Activated CD4-positive, alpha-beta T cell treated with anti-CD3 and anti-CD28 coated beads for 4 hours (primary cell): ENCODE results near the gene NFAM1.

ENCODE experiments used
- DNase-seq, 2 donors: peaks; one replicate each; pipeline ENCODE4 v3.0.0-alpha.2; 2020

Gene NFAM1, protein sequence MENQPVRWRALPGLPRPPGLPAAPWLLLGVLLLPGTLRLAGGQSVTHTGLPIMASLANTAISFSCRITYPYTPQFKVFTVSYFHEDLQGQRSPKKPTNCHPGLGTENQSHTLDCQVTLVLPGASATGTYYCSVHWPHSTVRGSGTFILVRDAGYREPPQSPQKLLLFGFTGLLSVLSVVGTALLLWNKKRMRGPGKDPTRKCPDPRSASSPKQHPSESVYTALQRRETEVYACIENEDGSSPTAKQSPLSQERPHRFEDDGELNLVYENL

DNA sequence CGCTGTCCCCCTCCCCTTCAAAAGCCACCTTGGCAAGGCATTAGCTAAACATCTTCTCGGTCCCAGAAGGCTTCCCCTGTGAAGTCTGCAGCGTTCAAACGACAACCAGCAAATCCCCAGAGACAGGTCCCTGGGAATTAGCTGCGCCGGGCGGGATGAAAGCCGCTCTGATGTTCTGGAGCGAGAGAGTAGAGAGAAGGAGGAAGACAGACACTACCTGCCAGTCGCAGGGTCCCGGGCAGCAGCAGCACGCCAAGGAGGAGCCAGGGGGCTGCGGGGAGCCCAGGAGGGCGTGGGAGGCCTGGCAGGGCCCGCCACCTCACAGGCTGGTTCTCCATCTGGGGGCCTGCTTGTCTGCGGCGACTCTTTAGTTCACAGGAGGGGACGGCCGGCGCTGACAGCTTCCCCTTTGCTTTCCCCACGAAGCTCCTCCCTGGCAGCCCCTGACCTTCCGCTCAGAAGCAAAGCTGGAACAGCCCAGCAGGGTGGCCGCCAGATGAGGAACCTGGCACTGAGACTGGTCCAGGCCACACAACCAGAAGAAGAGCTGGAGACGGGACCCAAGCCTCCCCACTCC, at the start of gene NFAM1:
Gene NFAM1, minus strand, starts transcription at position 384 of the 577 bp plus-strand sequence. Its CDS starts 46 bp downstream, at position 338.
- no peak for DNase-seq

- no peak for DNase-seq
Observed at GRCh38 chr22:42475122-42475521, 42.9 kb upstream of the NFAM1 start.

DNA sequence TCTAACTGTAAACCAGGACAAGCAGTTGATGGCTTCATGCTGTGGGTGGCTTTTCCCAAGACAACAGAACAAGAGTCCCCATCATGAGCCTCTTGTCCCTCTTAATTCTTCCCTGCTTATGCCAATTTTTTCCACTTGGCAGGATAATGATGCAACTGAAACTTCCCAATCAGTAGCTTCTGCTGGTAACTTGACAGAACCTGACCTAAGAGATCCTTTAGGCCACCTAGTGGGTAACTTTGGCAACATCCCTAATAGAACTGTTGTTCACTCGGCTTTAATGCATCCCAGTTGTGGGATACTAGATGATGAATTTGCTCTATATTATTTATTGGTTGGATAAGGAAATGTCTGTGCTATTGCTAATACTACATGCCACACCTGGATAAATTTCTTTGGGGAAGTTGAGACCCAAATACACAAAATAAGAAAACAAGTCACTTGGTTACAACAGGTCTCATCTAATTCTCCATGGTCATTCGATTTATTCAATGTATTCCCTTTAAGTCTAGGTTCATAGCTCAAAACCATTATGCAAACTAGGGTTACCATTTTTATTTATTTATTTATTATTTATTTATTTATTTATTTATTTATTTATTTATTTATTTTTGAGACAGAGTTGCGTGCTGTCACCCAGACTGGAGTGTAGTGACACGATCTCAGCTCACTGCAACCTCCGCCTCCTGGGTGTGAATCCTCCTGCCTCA, 41.4 kb upstream of the NFAM1 start:
- peak in 1 of 2 donors; percentile 23 for DNase-seq

DNA sequence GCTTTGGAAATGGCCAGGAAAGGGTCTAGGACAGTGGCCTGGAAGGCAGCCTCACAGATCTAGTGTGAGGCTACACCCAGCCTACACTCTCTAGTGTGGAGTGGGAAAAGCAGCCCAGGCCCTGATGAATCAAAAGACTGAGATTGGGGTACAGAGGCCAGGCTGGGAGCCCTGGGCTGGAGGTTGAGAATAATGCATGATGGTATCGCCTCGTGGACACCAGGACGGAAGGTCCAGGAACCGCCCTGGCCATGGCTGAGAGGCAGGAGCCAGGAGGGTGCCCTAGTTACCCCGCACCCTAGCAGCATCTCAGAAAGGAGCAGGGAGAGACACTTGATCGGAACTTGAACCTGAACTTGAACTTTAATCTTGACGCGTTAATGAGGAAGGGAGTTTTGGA, 40.5 kb upstream of the NFAM1 start:
- no peak for DNase-seq

DNA sequence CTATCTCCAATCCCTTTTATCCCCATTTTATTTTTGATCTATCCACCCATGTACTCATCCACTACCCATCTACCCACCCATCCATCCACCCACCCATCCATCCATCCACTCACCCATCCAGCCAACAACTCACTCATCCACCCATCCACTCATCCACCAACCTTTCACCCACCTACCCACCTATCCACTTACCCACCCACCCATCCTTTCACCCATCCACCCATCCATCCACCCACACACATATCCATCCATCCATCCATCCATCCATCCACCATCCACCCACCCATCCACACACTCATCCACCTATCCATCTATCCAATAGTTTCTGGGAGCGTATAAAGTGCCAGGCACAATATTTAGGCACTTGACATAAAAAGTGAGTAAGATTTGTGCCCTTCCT, 39.2 kb upstream of the NFAM1 start:
- no peak for DNase-seq

GRCh38 chr22:42470366-42471082, 38.3 kb upstream of the NFAM1 start:
- DNase-seq = no peak

- no peak for DNase-seq
Observed at GRCh38 chr22:42468841-42469240, 36.6 kb upstream of the NFAM1 start.

- no peak for DNase-seq
Observed at GRCh38 chr22:42462016-42462415, 29.8 kb upstream of the NFAM1 start.

DNA sequence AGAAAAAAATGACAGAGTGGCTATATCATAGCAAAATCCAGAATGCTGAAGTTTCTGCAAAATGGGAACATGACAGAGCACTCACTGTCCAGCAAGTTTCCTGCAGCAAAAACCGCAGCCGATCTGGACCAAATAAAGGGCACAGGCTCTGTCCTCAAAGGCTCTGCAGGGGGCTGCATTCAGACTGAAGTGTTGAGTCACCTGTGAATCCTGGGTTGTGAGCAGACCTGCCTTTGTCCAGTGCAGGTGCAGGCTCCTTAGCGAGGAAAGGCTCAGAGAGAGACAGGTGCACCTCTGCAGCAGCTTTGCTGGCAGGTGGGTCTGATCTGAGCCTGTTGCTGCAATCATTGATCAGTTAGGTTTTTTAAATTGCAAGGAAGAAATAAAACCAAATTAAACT, 29.3 kb upstream of the NFAM1 start:
- DNase-seq = no peak

DNA sequence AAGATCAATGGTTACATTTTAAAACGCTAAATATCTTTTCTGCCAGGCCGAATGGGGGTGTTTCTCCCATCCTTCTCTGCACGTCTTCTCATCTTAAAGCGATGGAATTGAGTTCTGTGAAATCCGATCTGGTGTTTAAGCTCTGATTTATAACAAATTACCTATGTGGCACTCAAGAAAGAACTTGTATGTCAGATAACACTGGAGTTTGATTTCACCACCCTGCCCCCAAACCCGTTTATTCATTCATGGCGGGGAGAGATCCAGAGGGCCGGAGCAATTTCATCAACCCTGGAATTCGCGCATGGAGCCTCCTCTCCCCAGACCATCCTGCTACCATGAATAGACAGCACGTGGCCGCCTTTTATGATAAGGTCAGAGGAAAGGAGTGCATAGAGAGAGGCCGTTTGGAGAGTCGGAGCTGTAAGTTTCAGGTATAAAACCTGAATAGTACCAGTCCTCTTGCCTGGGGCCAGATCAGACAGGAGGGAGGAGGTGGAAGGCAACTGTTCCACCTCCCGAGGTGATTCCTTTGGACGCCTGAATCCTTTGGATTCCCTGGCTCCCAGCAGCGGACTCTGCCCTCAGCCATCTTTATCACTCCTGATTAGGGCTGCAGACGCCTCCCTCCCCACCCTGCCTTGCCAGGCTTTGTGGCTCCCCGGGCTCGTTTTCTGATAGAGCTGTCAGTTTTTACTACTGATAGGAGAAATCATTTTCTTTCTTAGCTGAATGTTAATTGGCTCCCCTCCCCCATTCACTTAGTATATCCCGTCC, 27.3 kb upstream of the NFAM1 start:
- no peak for DNase-seq

DNA sequence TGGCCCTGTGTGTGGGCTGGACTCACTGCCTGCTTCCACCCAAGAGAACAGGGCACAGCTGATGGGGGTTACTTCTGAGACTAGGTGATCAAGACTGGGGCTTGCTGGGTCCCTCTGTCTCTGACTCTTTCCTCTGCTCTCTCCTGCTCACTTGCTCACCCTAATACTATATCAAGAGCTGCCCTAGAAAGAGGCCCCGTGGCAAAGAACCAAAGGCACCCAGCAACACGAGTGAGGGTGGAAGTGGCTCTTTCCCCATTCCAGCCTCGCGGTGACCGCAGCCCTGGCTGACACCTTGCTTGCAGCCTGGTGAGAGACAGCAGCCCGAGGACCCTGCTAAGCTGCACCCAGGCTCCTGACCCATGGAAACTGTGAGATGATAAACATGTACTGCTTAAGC, 20.7 kb upstream of the NFAM1 start:
- DNase-seq = no peak

DNA sequence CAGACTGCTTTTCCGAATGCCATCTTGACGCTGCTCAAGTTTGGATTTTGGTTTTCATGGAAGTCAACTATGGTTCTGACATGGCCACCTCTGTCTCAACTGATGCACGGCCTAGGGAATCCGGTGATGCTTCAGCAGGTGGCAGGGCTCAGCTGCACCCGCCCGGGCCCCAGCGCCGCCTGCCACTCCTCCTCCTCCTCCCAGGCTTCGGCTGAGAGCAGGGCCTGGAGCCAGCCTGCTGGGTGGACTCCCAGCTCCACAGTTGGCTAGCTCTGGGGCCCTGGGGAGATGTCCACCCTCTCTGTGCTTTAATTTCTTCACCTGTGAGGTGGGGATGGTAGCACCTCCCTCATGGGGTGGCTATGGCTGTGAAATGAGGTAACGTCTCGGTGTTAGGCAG, 20.3 kb upstream of the NFAM1 start:
- DNase-seq = no peak

DNA sequence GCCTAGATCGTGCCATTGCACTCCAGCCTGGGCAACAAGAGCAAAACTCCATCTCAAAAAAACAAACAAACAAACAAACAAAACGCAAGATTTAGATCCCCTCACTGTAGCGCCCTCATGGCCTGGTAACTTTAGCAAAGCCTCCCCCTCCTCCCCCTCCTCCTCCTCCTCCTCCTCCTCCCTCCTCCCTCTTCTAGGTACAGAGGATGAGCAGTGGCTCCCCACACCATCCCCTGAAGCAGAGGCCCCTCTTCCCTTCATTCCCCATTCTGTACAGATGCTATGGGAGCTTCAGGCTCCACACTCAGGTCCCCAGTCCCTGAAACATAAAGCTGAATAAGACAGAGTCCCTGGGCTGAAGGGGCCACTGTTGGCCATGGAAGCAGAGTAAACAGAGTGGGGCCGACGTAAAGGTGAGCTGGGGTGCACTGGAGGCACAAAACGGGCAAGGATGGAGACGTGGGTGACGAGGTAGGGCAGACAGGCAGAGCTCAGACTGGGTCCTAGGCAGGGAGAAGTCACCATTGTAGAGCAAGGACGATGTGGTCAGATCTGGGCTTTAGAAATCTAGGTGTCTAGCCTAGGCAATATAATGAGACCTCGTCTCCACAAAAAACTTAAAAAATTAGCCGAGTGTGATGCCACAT, 19.4 kb upstream of the NFAM1 start:
- DNase-seq = no peak

DNA sequence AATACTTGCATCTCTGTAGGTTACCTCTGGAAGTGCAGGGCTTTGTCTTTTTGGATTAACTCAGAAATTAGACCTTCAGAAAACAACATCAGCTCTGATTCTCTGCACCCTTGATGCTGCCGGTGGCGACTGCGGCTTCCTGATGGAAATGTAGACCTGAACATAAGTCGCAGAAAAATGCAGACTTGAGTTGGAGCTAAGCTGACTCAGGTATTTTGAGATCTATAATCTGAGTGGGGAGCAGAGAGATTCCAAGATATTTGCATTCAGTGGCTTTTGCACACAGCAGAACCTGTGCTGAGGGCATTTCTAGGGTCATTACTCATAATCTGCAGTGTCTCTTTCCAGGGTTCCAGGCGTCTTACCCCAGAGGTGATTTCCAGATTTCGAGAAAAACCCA, 18.7 kb upstream of the NFAM1 start:
- no peak for DNase-seq

DNA sequence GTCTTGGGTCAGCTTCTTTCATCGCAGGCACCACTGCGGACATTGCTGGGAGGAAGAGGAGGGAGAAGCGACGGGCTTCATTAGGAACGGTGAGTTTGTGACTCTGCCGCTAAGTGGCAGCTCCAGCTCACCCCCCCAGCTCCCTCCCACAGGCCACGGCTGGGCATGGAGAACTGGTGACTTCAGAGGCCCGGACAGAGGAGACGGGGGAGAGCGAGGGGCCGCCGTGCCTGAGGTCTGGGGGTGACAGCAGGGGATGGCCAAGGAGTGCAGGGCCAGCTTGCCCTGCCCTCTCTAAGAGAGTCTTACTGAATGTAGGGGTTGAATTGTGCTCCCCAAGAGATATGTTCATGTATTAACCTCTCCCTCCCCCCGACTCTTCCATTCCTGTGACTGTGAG, 13.9 kb upstream of the NFAM1 start:
- no peak for DNase-seq

DNA sequence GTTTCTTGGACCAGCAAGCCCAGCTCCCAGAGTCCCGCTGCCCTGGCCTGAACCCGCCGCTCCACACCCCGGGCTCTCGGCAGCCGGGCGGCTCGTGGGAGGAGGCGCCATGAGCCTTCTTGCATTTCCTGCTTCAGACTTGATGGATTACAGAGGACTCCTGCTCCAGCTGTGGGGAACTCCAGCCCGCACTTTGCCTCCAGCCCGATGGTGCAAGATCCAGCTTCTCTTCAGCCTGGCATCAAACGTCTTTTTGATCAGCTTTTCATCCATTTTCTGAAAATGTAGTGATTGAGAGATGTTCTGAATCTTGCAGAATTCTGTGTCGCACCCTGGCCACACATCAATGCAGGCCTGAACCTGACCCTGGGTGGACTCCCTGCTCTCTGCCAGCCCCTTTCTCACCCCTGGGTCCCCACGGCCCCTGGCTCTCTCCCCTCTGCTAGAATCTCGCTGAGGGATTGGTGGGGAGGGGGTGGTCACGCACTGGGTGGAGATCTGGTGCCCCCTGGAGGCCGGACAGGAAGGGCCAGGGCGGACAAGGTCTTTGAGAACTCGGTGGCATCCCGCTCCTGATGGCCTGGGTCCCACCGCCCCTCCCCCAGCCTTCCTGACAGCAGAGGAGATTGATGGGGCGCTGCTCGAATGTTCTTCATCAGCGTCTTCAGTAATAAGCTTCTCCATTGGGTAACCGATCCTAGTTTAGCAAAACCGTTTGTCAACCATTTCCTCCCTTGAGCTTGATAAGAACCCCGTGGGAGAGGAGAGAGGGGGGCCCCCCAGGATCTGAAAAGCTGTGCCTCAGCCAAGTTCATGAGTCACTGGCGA, 12.1 kb upstream of the NFAM1 start:
- peak; percentile 61 to 80 for DNase-seq

- DNase-seq = peak in 1 of 2 donors; percentile 14
Observed at GRCh38 chr22:42443240-42444076, 11.3 kb upstream of the NFAM1 start.

DNA sequence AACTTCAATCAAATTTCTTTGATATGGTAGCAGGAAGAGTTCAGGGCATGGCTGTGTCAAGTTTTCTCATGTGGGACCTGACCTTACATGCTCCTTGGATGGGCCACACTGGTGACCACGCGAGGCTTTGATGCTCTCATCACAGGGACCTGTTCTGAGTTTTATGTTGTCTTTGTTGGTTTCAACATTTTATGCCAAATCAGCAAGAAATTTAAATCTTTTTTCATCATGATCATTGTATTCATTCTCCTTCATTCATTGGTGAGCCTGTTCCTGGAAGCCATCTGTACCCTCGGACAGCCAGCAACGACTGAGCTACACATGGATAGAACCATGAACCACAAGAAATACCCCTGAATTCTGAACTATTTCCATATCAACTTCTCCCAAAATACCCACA, 10.5 kb upstream of the NFAM1 start:
- DNase-seq = no peak

- no peak for DNase-seq
Observed at GRCh38 chr22:42440728-42441127, 8.5 kb upstream of the NFAM1 start.
